Fibroblast of skin of right biceps (primary cell): ENCODE data around the gene SP6.
A peak's percentile ranks its signal among the peaks of the same experiment; 100 is the strongest.

Source experiments
- DNase-seq: peaks from one replicate; pipeline ENCODE4 v3.0.0-alpha.2; 2013

SP6 gene

GRCh38 chr17:47850692-47851573 is at the start of gene SP6:
Gene SP6 (minus strand): TSS chr17:47851163. CDS start chr17:47848429, 2,734 bp downstream.
- DNase-seq: peak; percentile 59

GRCh38 chr17:47899643-47900042 is 48.7 kb upstream of the SP6 start:
- no peak for DNase-seq

- DNase-seq: no peak
These were observed 47.3 kb upstream of the SP6 start for GRCh38 chr17:47898241-47898640.

- no peak for DNase-seq
These were observed 46.6 kb upstream of the SP6 start for GRCh38 chr17:47897561-47897960.

GRCh38 chr17:47896672-47897490 is 45.9 kb upstream of the SP6 start:
- no peak for DNase-seq

GRCh38 chr17:47895856-47896671 is 45.1 kb upstream of the SP6 start, which contains the start of gene SP2:
Gene SP2 (plus strand): TSS chr17:47896236. CDS start chr17:47896287, 51 bp downstream.
- peak; percentile 100 for DNase-seq

- no peak for DNase-seq
These were observed 44.4 kb upstream of the SP6 start for GRCh38 chr17:47895347-47895855.

- no peak for DNase-seq
These were observed 43.8 kb upstream of the SP6 start for GRCh38 chr17:47894498-47895346.

GRCh38 chr17:47891545-47892088 is 40.7 kb upstream of the SP6 start:
- DNase-seq: no peak

- peak; percentile 71 for DNase-seq
These were observed 39.0 kb upstream of the SP6 start for GRCh38 chr17:47889734-47890529.

- DNase-seq: no peak
These were observed 37.3 kb upstream of the SP6 start for GRCh38 chr17:47888293-47888692.

- DNase-seq: no peak
These were observed 34.2 kb upstream of the SP6 start for GRCh38 chr17:47884905-47885730.

GRCh38 chr17:47884427-47884740 is 33.4 kb upstream of the SP6 start:
- no peak for DNase-seq

- no peak for DNase-seq
These were observed 32.8 kb upstream of the SP6 start for GRCh38 chr17:47883589-47884426.

GRCh38 chr17:47882695-47883588 is 32.0 kb upstream of the SP6 start:
- DNase-seq: no peak

- peak; percentile 13 for DNase-seq
These were observed 31.3 kb upstream of the SP6 start for GRCh38 chr17:47882247-47882646.

- DNase-seq: no peak
These were observed 29.0 kb upstream of the SP6 start for GRCh38 chr17:47879776-47880454.
